NCI-H146 treated with DMSO at 0.1 percent for 48 hours (cell line): ENCODE data around the gene THOC3.
"Not testable (repeated sequence)": the region's sequence is repeated elsewhere in the genome, so short reads cannot be mapped to it uniquely, and the experiment has no call there.

Experiments used
- DNase-seq: peaks from one replicate; lab custom pipeline; 2025; ENCODE audit not compliant: unreplicated experiment; lab: John Stamatoyannopoulos, UW

THOC3 gene

DNA sequence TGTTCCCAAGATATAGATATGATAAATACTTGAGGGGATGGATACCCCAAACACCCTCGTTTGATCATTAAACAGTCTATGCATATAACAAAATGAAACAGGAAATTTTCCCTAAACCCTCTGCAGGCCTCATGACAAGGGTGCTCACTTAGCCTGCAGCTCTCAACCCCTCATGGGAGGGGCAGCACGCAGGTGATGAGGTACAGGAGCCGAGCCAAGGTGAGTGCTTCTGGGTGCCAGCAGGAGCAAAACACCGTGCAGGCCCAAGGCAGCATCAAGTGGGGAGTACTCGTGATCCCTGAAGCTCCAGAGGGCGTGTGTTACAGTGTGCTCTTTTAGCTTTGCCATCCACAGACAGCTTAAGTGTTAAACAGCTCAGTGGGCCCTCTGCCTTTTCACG is 24.9 kb downstream of the THOC3 start:
- DNase-seq = not testable (repeated sequence)

GRCh38 chr5:175940632-175941031 is 27.5 kb downstream of the THOC3 start:
- DNase-seq = not testable (repeated sequence)

GRCh38 chr5:175938489-175938888 is 29.6 kb downstream of the THOC3 start:
- DNase-seq = not testable (repeated sequence)

- DNase-seq = not testable (repeated sequence)
Measured at GRCh38 chr5:175928752-175929151, 39.4 kb downstream of the THOC3 start.

GRCh38 chr5:175925106-175925505 is 43.0 kb downstream of the THOC3 start:
- not testable (repeated sequence) for DNase-seq

- no peak for DNase-seq
Measured at GRCh38 chr5:175922192-175922885, 45.8 kb downstream of the THOC3 start.

DNA sequence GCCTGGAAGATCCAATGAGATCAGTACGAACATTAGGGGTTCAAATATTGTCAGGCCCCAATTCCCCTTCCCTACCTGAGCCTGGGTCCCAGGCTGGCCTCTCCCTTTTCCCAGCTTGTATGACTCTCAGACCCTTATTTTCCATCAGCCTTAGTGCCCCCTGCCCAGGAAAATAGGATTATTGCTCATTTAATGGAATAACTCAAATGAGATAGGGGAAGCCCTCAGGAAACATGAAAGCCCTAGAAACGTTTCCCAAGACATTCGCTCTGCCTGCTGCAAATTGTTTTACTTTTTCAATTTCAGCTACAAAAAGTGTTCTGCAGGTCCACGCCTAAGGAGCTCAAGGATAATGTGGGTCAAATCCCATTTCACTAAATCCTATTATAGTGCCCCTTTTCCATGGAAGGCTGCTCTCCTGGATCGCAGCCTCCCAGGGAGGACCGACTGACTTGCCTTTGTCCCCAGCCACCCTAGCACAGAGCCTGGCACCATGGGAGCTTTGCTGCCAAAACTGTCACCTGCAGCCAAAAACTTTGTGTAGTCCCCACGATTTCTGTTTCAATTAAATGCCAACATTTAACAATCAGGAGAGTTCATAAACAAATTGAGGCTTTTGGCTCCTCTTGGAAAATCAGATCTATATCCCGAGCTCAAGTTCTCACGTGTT is 46.9 kb downstream of the THOC3 start:
- no peak for DNase-seq

GRCh38 chr5:175920231-175920811 is 47.8 kb downstream of the THOC3 start:
- no peak for DNase-seq

DNA sequence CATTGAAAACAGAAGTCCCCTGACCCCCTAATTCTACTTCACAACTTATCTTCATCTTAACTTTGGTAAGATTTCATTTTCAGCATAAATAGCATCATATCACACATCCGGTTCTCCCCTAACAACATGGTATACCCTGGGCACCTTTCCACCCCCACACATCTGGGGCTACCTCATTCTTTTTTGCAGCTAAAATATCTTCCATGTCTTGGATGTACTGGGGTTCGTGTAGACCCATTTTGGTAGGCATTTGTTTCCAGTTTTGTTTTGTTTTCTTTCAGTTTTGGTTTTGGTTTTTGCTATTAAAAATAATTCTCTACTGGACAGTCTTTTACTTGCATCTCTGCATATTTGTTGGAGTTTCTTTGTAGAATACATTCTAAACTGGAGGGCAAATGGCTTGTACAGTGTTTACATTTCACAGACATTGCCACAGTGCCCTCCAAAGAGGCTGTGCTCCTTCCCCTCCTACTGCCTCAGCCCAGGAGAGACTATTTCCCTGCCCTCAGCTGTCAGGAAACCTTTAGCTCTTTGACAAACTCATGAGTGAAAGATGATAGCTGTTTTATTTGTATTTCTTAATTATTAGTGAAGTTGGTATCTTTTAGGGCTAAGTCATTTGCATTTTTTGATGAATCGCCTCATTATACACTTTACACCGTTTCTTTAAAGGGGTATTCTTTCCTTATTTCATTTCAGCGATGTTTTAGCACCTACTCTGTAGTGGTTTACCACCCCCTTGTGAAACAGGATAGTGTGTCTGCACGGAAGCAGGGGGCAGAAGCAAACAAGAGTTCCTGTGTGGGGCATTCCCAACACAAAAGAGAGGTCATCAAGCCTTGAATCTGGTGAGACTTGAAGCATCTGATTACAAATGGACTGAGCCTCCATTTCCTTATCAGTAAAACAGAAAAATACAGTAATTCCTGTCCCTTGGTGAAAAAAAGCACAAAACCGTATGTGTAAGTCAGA is 52.8 kb downstream of the THOC3 start:
- DNase-seq = not testable (repeated sequence)

DNA sequence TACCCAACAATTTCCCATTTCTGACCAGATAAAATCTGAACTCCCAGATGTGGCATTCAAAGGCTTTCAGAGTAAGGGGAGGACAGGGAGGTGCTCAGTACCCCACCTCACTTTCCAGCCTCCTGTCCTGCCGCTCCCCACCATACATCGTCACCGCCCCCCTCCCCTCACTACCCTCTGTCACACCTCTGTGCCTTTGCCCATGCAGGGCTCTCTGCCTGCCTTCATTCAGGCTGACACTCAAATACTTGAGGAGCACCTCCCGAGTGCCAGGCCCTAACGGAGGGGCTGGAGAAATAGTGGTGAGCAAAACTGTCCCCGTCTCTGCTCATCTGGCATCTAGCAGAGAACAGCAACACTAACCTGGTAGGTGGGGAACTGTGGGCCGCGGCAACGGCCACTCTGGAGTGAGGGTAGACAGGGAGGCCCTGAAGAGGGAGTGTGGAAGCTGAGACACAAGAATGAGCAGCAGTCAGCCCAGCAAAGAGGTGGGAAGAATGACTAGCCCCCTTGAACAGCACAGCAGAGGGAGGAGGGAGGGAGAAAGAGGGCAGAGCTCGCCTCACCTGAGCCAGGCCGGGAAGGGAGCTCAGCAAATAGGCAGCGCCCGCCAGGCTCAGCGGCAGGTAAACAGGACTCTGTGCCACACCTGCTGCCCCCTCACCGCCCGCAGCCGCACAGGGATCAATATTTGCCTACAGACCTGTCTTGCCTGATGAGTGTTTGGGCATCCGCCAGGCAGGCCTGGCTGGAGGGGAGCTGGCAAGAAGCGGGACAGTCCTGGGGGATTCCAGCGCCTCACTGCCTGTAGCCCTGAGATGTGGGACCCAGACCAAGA is 54.1 kb downstream of the THOC3 start:
- not testable (repeated sequence) for DNase-seq

- not testable (repeated sequence) for DNase-seq
Measured at GRCh38 chr5:175910072-175910471, 58.0 kb downstream of the THOC3 start.
